GM12878 (cell line): ENCODE measurements around the gene EHD4. TPM values are rescaled to one million over a fixed set of nuclear protein-coding genes. Genes with fewer than 3 reads are reported as not detected.

ENCODE experiments used
- ATAC-seq: fragments of 200-7000 bp; cut with Tn5 transposase; 3 replicates; pipeline ENCODE4 v1.9.1; 2020; ENCODE audit warnings: mild to moderate bottlenecking, moderate library complexity
- BruUV-seq: library from RNA; stranded (reverse); fragments of 400-500 nt; replicated peaks from 2 replicates; lab custom pipeline; 2021; lab: Mats Ljungman, UMichigan
- CTCF ChIA-PET: fragments of 300-600 bp; sonication (Branson Sonifier 250); formaldehyde crosslinking; extraction: SDS; loops from one replicate; lab custom pipeline; 2021; ENCODE audit warnings: inconsistent platforms; lab: Yijun Ruan, JAX
- POLR2A ChIA-PET: fragments of 350-600 bp; formaldehyde crosslinking; extraction: SDS; loops from one replicate; lab custom pipeline; 2021; ENCODE audit warnings: inconsistent platforms; lab: Charles Lee
- RAD21 ChIA-PET: fragments of 300-600 bp; sonication (Branson Sonifier 250); formaldehyde crosslinking; loops from one replicate; lab custom pipeline; 2023; ENCODE audit warnings: antibody characterized with exemption; ENCODE audit not compliant: unreplicated experiment; lab: Charles Lee
- SMC1A ChIA-PET: fragments of 300-600 bp; sonication (Branson Sonifier 250); formaldehyde crosslinking; loops from one replicate; lab custom pipeline; 2023; ENCODE audit not compliant: unreplicated experiment, uncharacterized antibody; lab: Charles Lee
- DNase-seq: peaks from one replicate; pipeline ENCODE4 v3.0.0-alpha.2; 2011; ENCODE audit warnings: low read depth, low spot score
- FAIRE-seq: peaks from 3 replicates; lab custom pipeline; 2011; peaks lifted over from hg19 to GRCh38; lab: Jason Lieb, UNC
- H2AFZ ChIP-seq: 2 replicates; pipeline ENCODE4 v1.6.0; 2011; ENCODE audit warnings: low read depth, low read length, control low read depth; ENCODE audit not compliant: control insufficient read depth
- H3K27ac ChIP-seq: 2 replicates; pipeline ENCODE4 v1.5.1; 2011; ENCODE audit warnings: control low read depth; ENCODE audit not compliant: control insufficient read depth, insufficient read depth
- H3K27me3 ChIP-seq, 2 experiments: replicated peaks in 1 of 2; 2 replicates each; pipeline versions ENCODE4 v1.6.0 to v1.6.1; 2011; ENCODE audit warnings: low read length in 1 of 2; ENCODE audit not compliant: control insufficient read depth in 2 of 2, insufficient read depth in 2 of 2
- H3K36me3 ChIP-seq, 2 experiments: 2 replicates each; pipeline ENCODE4 v1.5.1; 2011; ENCODE audit warnings: low read length in 1 of 2; ENCODE audit not compliant: control insufficient read depth in 2 of 2, insufficient read depth in 2 of 2
- H3K4me1 ChIP-seq: 2 replicates; pipeline ENCODE4 v1.6.1; 2011; ENCODE audit warnings: mild to moderate bottlenecking, low read length, moderate library complexity, mixed read lengths; ENCODE audit not compliant: control insufficient read depth, insufficient read depth
- H3K4me2 ChIP-seq: 2 replicates; pipeline ENCODE4 v1.6.0; 2011; ENCODE audit warnings: control low read depth; ENCODE audit not compliant: control insufficient read depth, insufficient read depth
- H3K4me3 ChIP-seq: fragments of 200-600 bp; sonication (generic); 2 replicates; pipeline ENCODE4 v1.5.1; 2016
- H3K79me2 ChIP-seq: 2 replicates; pipeline ENCODE4 v1.6.0; 2011; ENCODE audit warnings: low read length; ENCODE audit not compliant: control insufficient read depth, insufficient read depth
- H3K9ac ChIP-seq: 2 replicates; pipeline ENCODE4 v1.8.0; 2011; ENCODE audit warnings: low read length, control low read depth, mixed read lengths; ENCODE audit not compliant: control insufficient read depth, insufficient read depth
- H3K9me3 ChIP-seq: replicated peaks from 3 replicates; pipeline ENCODE4 v1.5.1; 2011; ENCODE audit warnings: mild to moderate bottlenecking, low read length; ENCODE audit not compliant: control insufficient read depth, insufficient read depth
- H4K20me1 ChIP-seq: 2 replicates; pipeline ENCODE4 v1.6.0; 2011; ENCODE audit not compliant: control insufficient read depth, insufficient read depth
- ATF2 ChIP-seq: IDR thresholded peaks from 2 replicates; pipeline ENCODE4 v1.6.1; 2012; ENCODE audit warnings: low read length, inconsistent platforms
- CBX3 ChIP-seq: fragments of 200-600 bp; sonication (generic); IDR thresholded peaks from 2 replicates; pipeline ENCODE4 v1.6.1; 2016; ENCODE audit warnings: low read depth, borderline replicate concordance
- CEBPB ChIP-seq, 2 experiments: fragments of 150-350 bp in 1 of 2; IDR thresholded peaks; 2 replicates each; pipeline ENCODE4 v1.6.1; 2012 to 2014; ENCODE audit warnings: low read depth in 2 of 2, low read length in 2 of 2, borderline replicate concordance in 1 of 2, inconsistent platforms in 1 of 2
- CHD1 ChIP-seq: IDR thresholded peaks from 2 replicates; pipeline ENCODE4 v1.6.1; 2012; ENCODE audit warnings: low read depth, low read length, improper control_type of control experiment
- CREB1 ChIP-seq: IDR thresholded peaks from 2 replicates; pipeline ENCODE4 v1.6.1; 2012; ENCODE audit warnings: low read depth, mild to moderate bottlenecking, inconsistent platforms
- E4F1 ChIP-seq: fragments of 450-650 bp; IDR thresholded peaks from 2 replicates; pipeline ENCODE4 v1.6.1; 2018; ENCODE audit warnings: borderline replicate concordance, mild to moderate bottlenecking; ENCODE audit not compliant: partially characterized antibody
- EED ChIP-seq: sonication (generic); IDR thresholded peaks from 2 replicates; pipeline ENCODE4 v1.6.1; 2016; ENCODE audit warnings: antibody characterized with exemption, low read depth
- EZH2 ChIP-seq: IDR thresholded peaks from 2 replicates; pipeline ENCODE4 v1.6.1; 2012; ENCODE audit warnings: low read depth, mild to moderate bottlenecking, control low read depth, inconsistent platforms, low read length, borderline replicate concordance; ENCODE audit not compliant: control insufficient read depth
- JUNB ChIP-seq: IDR thresholded peaks from 2 replicates; pipeline ENCODE4 v1.6.1; 2016; ENCODE audit warnings: antibody characterized with exemption, mild to moderate bottlenecking
- MEF2A ChIP-seq: IDR thresholded peaks from 2 replicates; pipeline ENCODE4 v1.6.1; 2011; ENCODE audit warnings: low read depth, mild to moderate bottlenecking, low read length, moderate library complexity; ENCODE audit not compliant: insufficient read depth
- NR2C2 ChIP-seq: IDR thresholded peaks from 2 replicates; pipeline ENCODE4 v1.6.1; 2011; ENCODE audit warnings: borderline replicate concordance, low read depth; ENCODE audit not compliant: control insufficient read depth, insufficient read length
- PAX5 ChIP-seq: IDR thresholded peaks from 2 replicates; pipeline ENCODE4 v1.6.1; 2011; ENCODE audit warnings: low read depth, low read length, borderline replicate concordance
- PML ChIP-seq: IDR thresholded peaks from 2 replicates; pipeline ENCODE4 v1.6.1; 2012; ENCODE audit warnings: low read length, inconsistent platforms
- POU2F2 ChIP-seq: IDR thresholded peaks from 3 replicates; pipeline ENCODE4 v1.6.1; 2011; ENCODE audit warnings: low read depth, mild to moderate bottlenecking, low read length, borderline replicate concordance
- SIN3A ChIP-seq: IDR thresholded peaks from 2 replicates; pipeline ENCODE4 v1.6.1; 2012; ENCODE audit warnings: low read depth, low read length, improper control_type of control experiment
- TAF1 ChIP-seq: IDR thresholded peaks from 2 replicates; pipeline ENCODE4 v1.6.1; 2011; ENCODE audit warnings: mild to moderate bottlenecking, low read depth, low read length, borderline replicate concordance
- ZBTB33 ChIP-seq: fragments of 450-650 bp; IDR thresholded peaks from 2 replicates; pipeline ENCODE4 v1.6.1; 2017; ENCODE audit warnings: mild to moderate bottlenecking
- WGBS: methylation state at CpG from one replicate; pipeline ENCODE4 v1.1.6; 2016; ENCODE audit warnings: low lambda C conversion rate; ENCODE audit not compliant: insufficient replicate concordance, insufficient coverage; ENCODE audit errors: missing lambda C conversion rate; 5-methylcytosine and 5-hydroxymethylcytosine counted together
- in situ Hi-C: fragments of 300-500 bp; cut with MboI; formaldehyde crosslinking; loops from 9 replicates; pipeline ENCODE4 v1.14.3; 2018; ENCODE audit warnings: mixed read lengths
- intact Hi-C: fragments of 100-400 bp; cut with micrococcal nuclease; formaldehyde crosslinking; loops from one replicate; pipeline ENCODE4 v1.14.2; 2022; ENCODE audit not compliant: unreplicated experiment
- polyA plus RNA-seq, 11 experiments: library from polyadenylated mRNA; depleted of rRNA in 4 of 11; unstranded in 6 of 11; stranded (reverse) in 5 of 11; fragments of >200 nt; fragmentation: Nextera tagmentation in 4 of 11; fragmentation: Illumina TruSeq in 1 of 11; extraction: Ambion mirVana in 4 of 11; extraction: Trizol in 1 of 11; gene quantifications; 1 replicate in 1 of 11; 2 replicates in 10 of 11; pipeline versions ENCODE4 v1.2.1 to v1.2.3, GENCODE V29; 2011 to 2016; ENCODE audit warnings: inconsistent platforms in 2 of 11, missing spikeins in 2 of 11, low read depth in 1 of 11
- total RNA-seq, 4 experiments: library from RNA; depleted of rRNA in 3 of 4; stranded (reverse); fragments of >200 nt in 3 of 4; fragmentation: Illumina TruSeq in 1 of 4; extraction: Trizol in 1 of 4; gene quantifications; 2 replicates each; pipeline versions ENCODE4 v1.2.1 to v1.2.3, GENCODE V29; 2013 to 2021

Gene EHD4
- total and polyA plus RNA-seq, 10 of the 15 experiments (the other 5 are each of a cell fraction or from before 2014, with no cell fraction given), result 4.2 to 62.9 (median 44.7) TPM

- TF ChIP-seq NR2C2 (no peak), PML (no peak), SIN3A (no peak), ATF2 (no peak)
Measured at GRCh38 chr15:41945731-41946130, 26.6 kb downstream of the EHD4 start (continued).

GRCh38 chr15:41945221-41945620 is 27.1 kb downstream of the EHD4 start:
- H3K4me2 ChIP-seq, result no peak overlapping the region
- no peak overlapping the region for H2AFZ ChIP-seq
- WGBS, result 82% methylated on average over 6 of the region's 6 CpGs
- H3K79me2 ChIP-seq, result peaks cover 13% of the 10 kb centered on the region
- no peaks in the 10 kb centered on the region for H3K4me1 ChIP-seq
- DNase-seq (no peak), ATAC-seq (no peak), FAIRE-seq (no peak)
- H3K36me3 ChIP-seq, result peaks cover 29 to 38% of the 10 kb centered on the region in 2 experiments
- intact Hi-C loops, result no loop called here
- ChIA-PET RAD21 (interaction anchor here (1.0 kb wide), 1 partner anchor 12 kb away, joined by 3 read pairs; no protein-coding TSS in a partner anchor), CTCF (interaction anchor here (0.7 to 1.3 kb wide), 2 partner anchors 9 to 26 kb away, joined by 3 read pairs; no protein-coding TSS in a partner anchor), POLR2A (no interaction called here), SMC1A (interaction anchor here (0.6 kb wide), 1 partner anchor 1490 kb away, joined by 3 read pairs; no protein-coding TSS in a partner anchor)
- H3K27me3 ChIP-seq, result no peaks in the 10 kb centered on the region
- peaks cover 5% of the 10 kb centered on the region for H4K20me1 ChIP-seq
- in situ Hi-C loops, result no loop called here
- no peak overlapping the region for H3K9ac ChIP-seq
- no peaks in the 10 kb centered on the region for H3K9me3 ChIP-seq
- BruUV-seq, result no TSS peak
- no peak overlapping the region for H3K27ac ChIP-seq
- H3K4me3 ChIP-seq, result no peak overlapping the region
- TF ChIP-seq EZH2, result no peak
- no peak for TF ChIP-seq POU2F2
- TF ChIP-seq PAX5, result no peak
- no peak for TF ChIP-seq E4F1
- TF ChIP-seq TAF1, result no peak
- no peak for TF ChIP-seq EED
- no peak for TF ChIP-seq CHD1
- no peak for TF ChIP-seq CREB1
- TF ChIP-seq MEF2A, result no peak
- TF ChIP-seq CEBPB (IDR thresholded peaks at IDR 0.05; ENCODE audit: borderline replicate concordance in 1 of 2, low read depth in 2 of 2, low read length in 2 of 2), result no peak
- TF ChIP-seq JUNB, result no peak
- TF ChIP-seq ZBTB33, result no peak
- no peak for TF ChIP-seq CBX3
